Measurements from ENCODE around the gene FAM156A. TPM values are rescaled to one million over a fixed set of nuclear protein-coding genes. Genes with fewer than 3 reads are reported as not detected.

Gene FAM156A
- polyA plus RNA-seq, 3 donors = 3.4 to 92.6 (median 5.6) TPM

Other genes with a start within 250 kb of the FAM156A start
- gene SSX2B, start 207.3 kb downstream of the FAM156A start, polyA plus RNA-seq = not detected
- not detected for gene SPANXN5, start 161.1 kb downstream of the FAM156A start, polyA plus RNA-seq
- not detected for gene XAGE5, start 147.2 kb downstream of the FAM156A start, polyA plus RNA-seq
- gene XAGE3, start 90.4 kb downstream of the FAM156A start, polyA plus RNA-seq = not detected
- 100 to 1,000 TPM in 1 of 3 donors, 10 to 100 TPM in 1, 1 to 10 TPM in 1; 9.4 to 150 (median 10.9) TPM for gene FAM156B, start 61.2 kb downstream of the FAM156A start, polyA plus RNA-seq
- gene GPR173, start 90.3 kb upstream of the FAM156A start, polyA plus RNA-seq = under 1 TPM in 1 of 3 donors, not detected in 2; 0.43 TPM
- gene TSPYL2, start 123.8 kb upstream of the FAM156A start, polyA plus RNA-seq = 10 to 100 TPM in 1 of 3 donors, under 1 TPM in 2; 0.33 to 29.4 (median 0.40) TPM
- gene KANTR, start 135.6 kb upstream of the FAM156A start, polyA plus RNA-seq = 1 to 10 TPM in 1 of 3 donors, under 1 TPM in 2; 0.32 to 4.3 (median 0.44) TPM